Hepatocyte (in vitro differentiated cells): Measurements from ENCODE around the gene KLB. TPM values are rescaled to one million over a fixed set of nuclear protein-coding genes. Genes with fewer than 3 reads are reported as not detected.
"Not testable (repeated sequence)": the region's sequence is repeated elsewhere in the genome, so short reads cannot be mapped to it uniquely, and the experiment has no call there.

Experiments
- DNase-seq: peaks from one replicate; pipeline ENCODE4 v3.0.0-alpha.2; 2016; ENCODE audit warnings: low spot score
- H2AFZ ChIP-seq: fragments of 200-600 bp; sonication (generic); 2 replicates; pipeline ENCODE4 v1.6.0; 2016; ENCODE audit warnings: antibody characterized with exemption, mild to moderate bottlenecking
- H3K27ac ChIP-seq: fragments of 200-600 bp; sonication (generic); 2 replicates; pipeline ENCODE4 v1.5.1; 2016; ENCODE audit warnings: mild to moderate bottlenecking
- H3K27me3 ChIP-seq: fragments of 200-600 bp; sonication (generic); 2 replicates; pipeline ENCODE4 v1.6.1; 2016
- H3K36me3 ChIP-seq: fragments of 200-600 bp; sonication (generic); replicated peaks from 2 replicates; pipeline ENCODE4 v1.5.1; 2016; ENCODE audit warnings: low read depth; ENCODE audit not compliant: insufficient read depth
- H3K4me1 ChIP-seq: fragments of 200-600 bp; sonication (generic); 2 replicates; pipeline ENCODE4 v1.5.1; 2016; ENCODE audit warnings: mild to moderate bottlenecking, moderate library complexity; ENCODE audit not compliant: insufficient read depth
- H3K4me2 ChIP-seq: fragments of 200-600 bp; sonication (generic); 2 replicates; pipeline ENCODE4 v1.6.0; 2016
- H3K4me3 ChIP-seq: fragments of 200-600 bp; sonication (generic); 2 replicates; pipeline ENCODE4 v1.5.1; 2016; ENCODE audit warnings: mild to moderate bottlenecking
- H3K79me2 ChIP-seq: fragments of 200-600 bp; sonication (generic); 2 replicates; pipeline ENCODE4 v1.6.0; 2017; ENCODE audit warnings: mild to moderate bottlenecking
- H3K9me2 ChIP-seq: fragments of 200-600 bp; sonication (generic); replicated peaks from 2 replicates; pipeline ENCODE4 v1.6.0; 2017; ENCODE audit warnings: mild to moderate bottlenecking; ENCODE audit not compliant: insufficient read depth
- H3K9me3 ChIP-seq: fragments of 200-600 bp; sonication (generic); 2 replicates; pipeline ENCODE4 v1.5.1; 2016; ENCODE audit warnings: low read depth, mild to moderate bottlenecking
- H4K20me1 ChIP-seq: fragments of 200-600 bp; sonication (generic); 2 replicates; pipeline ENCODE4 v1.6.0; 2016; ENCODE audit warnings: mild to moderate bottlenecking; ENCODE audit not compliant: insufficient read depth, poor library complexity, severe bottlenecking
- CTCF ChIP-seq: fragments of 200-600 bp; sonication (generic); IDR thresholded peaks from 2 replicates; pipeline ENCODE4 v1.5.1; 2016; ENCODE audit warnings: antibody characterized with exemption, mild to moderate bottlenecking; ENCODE audit not compliant: poor library complexity
- EZH2 ChIP-seq: fragments of 200-600 bp; sonication (generic); IDR thresholded peaks from 2 replicates; pipeline ENCODE4 v1.6.1; 2016; ENCODE audit warnings: antibody characterized with exemption, mild to moderate bottlenecking, borderline replicate concordance
- EZH2phosphoT487 ChIP-seq: fragments of 200-600 bp; sonication (generic); IDR thresholded peaks from one replicate; pipeline ENCODE4 v1.6.1; 2018; ENCODE audit warnings: antibody characterized with exemption, mild to moderate bottlenecking, low read depth, moderate library complexity; ENCODE audit not compliant: unreplicated experiment, severe bottlenecking
- WGBS: methylation state at CpG from one replicate; pipeline ENCODE4 v1.1.6; 2016; ENCODE audit warnings: low lambda C conversion rate; ENCODE audit errors: missing lambda C conversion rate; 5-methylcytosine and 5-hydroxymethylcytosine counted together
- polyA plus RNA-seq: library from polyadenylated mRNA; unstranded; fragments of >200 nt; fragmentation: Nextera tagmentation; extraction: Ambion mirVana; gene quantifications from 2 replicates; pipeline ENCODE4 v1.2.1, GENCODE V29; 2016
- total RNA-seq: library from RNA; depleted of rRNA; stranded (reverse); fragments of >200 nt; gene quantifications from 2 replicates; pipeline ENCODE4 v1.2.3, GENCODE V29; 2014

KLB gene
- total and polyA plus RNA-seq, 2 experiments from 2014 or later, result 11.5 to 18.2 TPM

- Histone ChIP-seq H2AFZ (no peak overlapping the region), H3K27me3 (no peaks in the 10 kb centered on the region), H3K4me1 (no peaks in the 10 kb centered on the region), H3K9me3 (no peaks in the 10 kb centered on the region), H3K9me2 (no peaks in the 10 kb centered on the region), H3K79me2 (no peaks in the 10 kb centered on the region), H3K4me2 (peak overlapping the region; percentile 63), H3K36me3 (no peaks in the 10 kb centered on the region), H3K27ac (peak overlapping the region; percentile 1), H3K4me3 (no peak overlapping the region), H4K20me1 (no peaks in the 10 kb centered on the region)
- TF ChIP-seq EZH2 (no peak), CTCF (no peak), EZH2phosphoT487 (no peak)
- no peak for DNase-seq
- 41% methylated on average over 1 of the region's 1 CpG for WGBS
Observed at GRCh38 chr4:39407584-39407885, 805 bp downstream of the KLB start.

- WGBS, result 60% methylated on average over 5 of the region's 5 CpGs
- H3K9me3 ChIP-seq, result no peaks in the 10 kb centered on the region
- no peaks in the 10 kb centered on the region for H3K36me3 ChIP-seq
- no peak for DNase-seq
- H3K4me1 ChIP-seq, result peaks cover 5% of the 10 kb centered on the region
- no peaks in the 10 kb centered on the region for H3K79me2 ChIP-seq
- no peaks in the 10 kb centered on the region for H3K9me2 ChIP-seq
- H3K4me3 ChIP-seq, result no peak overlapping the region
- TF ChIP-seq EZH2 (no peak), CTCF (no peak), EZH2phosphoT487 (no peak)
- H4K20me1 ChIP-seq, result no peaks in the 10 kb centered on the region
- H3K4me2 ChIP-seq, result peak overlapping the region; percentile 19
- H2AFZ ChIP-seq, result no peak overlapping the region
- no peak overlapping the region for H3K27ac ChIP-seq
- H3K27me3 ChIP-seq, result no peaks in the 10 kb centered on the region
Observed at GRCh38 chr4:39410415-39410814, 3.7 kb downstream of the KLB start.

- H4K20me1 ChIP-seq, H3K27me3 ChIP-seq, H3K36me3 ChIP-seq, H2AFZ ChIP-seq, H3K9me3 ChIP-seq, H3K79me2 ChIP-seq, H3K9me2 ChIP-seq, H3K4me3 ChIP-seq, H3K27ac ChIP-seq, H3K4me2 ChIP-seq, DNase-seq, H3K4me1 ChIP-seq: not testable (repeated sequence)
- 94% methylated on average over 8 of the region's 8 CpGs for WGBS
Observed at GRCh38 chr4:39411561-39411960, 4.8 kb downstream of the KLB start.

GRCh38 chr4:39415678-39416283, 9.1 kb downstream of the KLB start:
- TF ChIP-seq CTCF (no peak), EZH2 (no peak), EZH2phosphoT487 (no peak)
- H3K36me3 ChIP-seq, result no peaks in the 10 kb centered on the region
- 69% methylated on average over 2 of the region's 2 CpGs for WGBS
- H3K4me1 ChIP-seq, result peaks cover 5% of the 10 kb centered on the region
- no peak overlapping the region for H2AFZ ChIP-seq
- H3K27ac ChIP-seq, result no peak overlapping the region
- no peak overlapping the region for H3K4me2 ChIP-seq
- no peaks in the 10 kb centered on the region for H3K9me2 ChIP-seq
- no peaks in the 10 kb centered on the region for H3K9me3 ChIP-seq
- no peak for DNase-seq
- no peaks in the 10 kb centered on the region for H3K79me2 ChIP-seq
- no peaks in the 10 kb centered on the region for H4K20me1 ChIP-seq
- H3K27me3 ChIP-seq, result no peaks in the 10 kb centered on the region
- H3K4me3 ChIP-seq, result no peak overlapping the region
